DMS153 treated with DMSO at 0.1 percent for 48 hours (cell line): Measurements from ENCODE around the gene B4GALT7.
"Not testable (repeated sequence)": the region's sequence is repeated elsewhere in the genome, so short reads cannot be mapped to it uniquely, and the experiment has no call there.

ENCODE experiments used
- DNase-seq: peaks from one replicate; lab custom pipeline; 2025; ENCODE audit not compliant: unreplicated experiment; lab: John Stamatoyannopoulos, UW

The B4GALT7 gene, protein sequence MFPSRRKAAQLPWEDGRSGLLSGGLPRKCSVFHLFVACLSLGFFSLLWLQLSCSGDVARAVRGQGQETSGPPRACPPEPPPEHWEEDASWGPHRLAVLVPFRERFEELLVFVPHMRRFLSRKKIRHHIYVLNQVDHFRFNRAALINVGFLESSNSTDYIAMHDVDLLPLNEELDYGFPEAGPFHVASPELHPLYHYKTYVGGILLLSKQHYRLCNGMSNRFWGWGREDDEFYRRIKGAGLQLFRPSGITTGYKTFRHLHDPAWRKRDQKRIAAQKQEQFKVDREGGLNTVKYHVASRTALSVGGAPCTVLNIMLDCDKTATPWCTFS

DNA sequence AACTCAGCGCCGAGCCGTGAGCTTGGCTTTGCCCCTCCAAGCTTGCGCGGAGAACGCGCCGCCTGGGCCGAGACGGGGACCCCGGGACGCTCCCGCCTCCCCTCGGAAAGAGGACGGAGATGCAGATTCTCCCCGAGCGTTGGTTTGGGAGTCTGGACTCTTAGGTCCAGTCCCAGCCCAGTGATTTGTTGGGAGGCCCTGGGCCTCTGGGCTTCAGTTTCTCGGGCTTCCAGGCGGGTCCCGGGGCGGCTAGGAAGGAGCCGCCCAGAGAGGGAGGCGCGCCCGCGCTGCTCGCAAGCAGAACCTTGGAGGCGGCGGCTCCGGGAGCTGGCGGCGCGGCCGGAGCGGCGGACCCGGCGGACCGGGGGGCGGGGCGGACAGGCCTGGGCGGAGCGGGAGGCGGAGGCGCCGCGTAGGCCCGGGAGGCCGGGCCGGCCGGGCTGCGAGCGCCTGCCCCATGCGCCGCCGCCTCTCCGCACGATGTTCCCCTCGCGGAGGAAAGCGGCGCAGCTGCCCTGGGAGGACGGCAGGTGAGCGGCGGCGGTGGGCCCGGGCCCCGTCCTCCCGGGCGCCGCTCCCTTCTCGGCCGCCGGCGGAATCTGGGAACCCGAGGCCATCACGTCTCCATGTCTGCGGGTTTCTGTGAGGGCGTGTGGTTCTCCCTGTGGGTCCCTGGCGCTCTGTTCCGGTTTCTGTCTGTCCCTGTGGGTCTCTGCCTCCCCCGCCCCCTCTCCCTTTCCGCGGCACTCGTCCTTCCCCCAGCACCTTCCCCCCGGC lies at the start of gene B4GALT7:
B4GALT7 (plus strand) TSS at position 402 of the 777 bp plus-strand sequence; CDS start at position 481, 79 bp downstream.
- no peak for DNase-seq

DNA sequence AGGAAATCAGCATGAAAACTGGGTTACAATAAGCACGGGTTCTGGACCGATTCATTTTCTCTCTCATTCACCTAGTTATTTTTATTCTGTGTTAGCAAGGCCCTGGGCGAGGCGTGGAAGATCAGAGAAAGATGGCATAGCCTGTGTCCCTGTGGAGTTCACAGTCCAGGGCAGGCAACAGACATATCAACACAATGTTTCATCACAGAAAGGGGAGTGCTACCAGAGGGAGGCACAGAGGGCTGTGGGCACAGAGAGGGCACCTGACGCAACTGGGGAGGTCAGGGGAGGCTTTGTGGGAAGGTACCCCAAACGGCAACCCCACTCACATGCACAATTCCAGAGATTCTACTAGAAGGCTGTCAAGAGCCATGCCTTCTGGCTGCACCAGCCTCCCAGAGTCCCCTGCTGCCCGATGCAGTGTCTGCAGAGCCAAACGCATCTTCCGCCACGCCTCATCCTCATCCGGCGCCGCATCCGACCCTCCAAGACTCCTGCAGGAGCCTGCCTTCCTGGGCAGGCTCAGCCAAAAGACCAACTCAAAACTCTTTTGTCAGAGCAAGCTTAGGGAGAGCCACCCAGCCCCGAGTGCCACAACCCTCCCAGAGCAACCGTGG lies 47.0 kb upstream of the B4GALT7 start:
- no peak for DNase-seq

DNA sequence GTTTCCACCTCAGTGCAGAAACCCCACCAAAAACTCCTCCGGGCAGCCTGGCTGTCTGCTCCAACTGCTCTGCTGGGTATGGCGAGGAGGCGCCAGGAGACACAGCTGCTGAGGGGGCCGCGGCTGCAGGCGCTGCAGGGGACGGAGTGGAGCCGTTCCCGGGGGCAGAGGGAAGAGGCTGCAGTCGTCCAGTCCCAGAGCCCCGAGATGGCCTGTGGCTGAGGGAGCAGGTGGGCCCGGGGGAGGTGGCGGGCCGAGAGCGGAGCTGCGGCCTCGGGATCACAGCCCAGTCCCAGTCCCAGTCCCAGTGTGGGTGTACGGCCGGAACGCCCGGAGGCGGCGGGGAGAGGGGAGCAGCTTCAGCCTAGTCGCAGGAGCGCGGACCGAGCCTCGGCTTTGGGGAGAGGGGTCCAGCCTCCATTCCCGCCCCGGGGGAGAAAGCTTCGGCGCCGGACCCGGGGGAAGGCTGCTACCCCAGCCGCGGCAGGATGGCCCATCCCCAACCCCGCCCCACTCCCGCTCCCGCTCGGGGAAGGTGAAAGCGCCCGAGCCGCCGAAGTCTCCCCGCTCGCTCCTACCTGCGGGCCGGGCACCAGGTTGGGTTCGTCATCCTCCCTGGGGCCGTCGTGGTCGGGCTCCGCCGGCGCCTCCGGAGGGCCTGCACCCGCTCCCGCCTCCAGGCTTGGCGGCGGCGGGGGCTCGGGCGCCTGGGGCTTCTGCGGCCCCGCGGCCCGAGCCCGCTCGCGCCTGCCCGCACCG lies 46.1 kb upstream of the B4GALT7 start:
- DNase-seq = no peak

DNA sequence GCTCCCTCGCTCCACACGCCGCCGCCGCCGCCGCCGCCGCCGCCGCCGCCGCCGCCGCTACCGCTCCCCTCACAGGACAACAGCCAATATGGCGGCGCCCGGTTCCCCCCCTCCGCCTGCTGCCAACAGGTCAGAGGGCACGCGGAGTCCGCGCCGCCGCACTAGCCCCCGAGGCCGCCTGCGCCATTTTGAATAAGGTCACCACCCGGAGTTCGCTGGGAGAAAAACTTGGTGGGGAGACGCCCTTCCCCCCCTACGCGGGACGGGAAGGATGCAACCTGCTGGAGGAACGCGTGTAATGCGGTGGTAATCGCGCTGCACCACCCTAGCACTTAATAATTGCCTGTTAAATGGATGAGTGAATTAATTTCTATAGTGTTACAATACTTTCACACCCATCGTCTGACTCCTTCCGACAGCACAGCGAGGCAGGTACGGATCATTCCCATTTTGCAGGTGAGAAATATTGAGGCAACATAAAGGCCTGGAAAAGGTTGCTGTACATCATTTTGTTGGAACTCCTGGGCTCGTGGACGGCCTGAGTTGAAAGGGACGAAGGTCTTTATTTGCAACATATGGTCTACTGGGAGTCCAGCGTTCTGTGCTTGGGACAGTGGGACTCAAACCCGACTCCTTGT lies 45.3 kb upstream of the B4GALT7 start, which contains the start of gene FAM193B:
FAM193B (minus strand) TSS at position 90 of the 638 bp plus-strand sequence. CDS start 105 bp downstream, outside the sequence.
- DNase-seq = peak; percentile 48

DNA sequence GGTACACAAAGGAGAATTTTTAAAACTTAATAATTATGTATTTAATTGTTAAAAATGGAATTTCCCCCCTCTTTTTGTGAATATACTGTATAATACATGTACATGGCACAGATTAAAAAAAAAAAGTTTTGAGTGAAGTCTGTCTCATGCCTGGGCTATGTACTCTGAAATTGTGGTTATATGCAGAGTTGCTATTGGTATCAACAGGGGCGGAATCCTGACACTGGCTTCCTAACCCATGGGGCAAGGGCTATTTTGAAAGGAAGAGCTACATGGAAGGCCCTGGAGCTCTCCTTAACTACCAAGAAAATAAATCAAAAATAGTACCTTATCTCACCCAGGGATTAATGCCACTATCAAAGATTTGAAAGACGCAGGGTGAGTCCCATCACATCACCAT lies 44.7 kb upstream of the B4GALT7 start:
- no peak for DNase-seq

DNA sequence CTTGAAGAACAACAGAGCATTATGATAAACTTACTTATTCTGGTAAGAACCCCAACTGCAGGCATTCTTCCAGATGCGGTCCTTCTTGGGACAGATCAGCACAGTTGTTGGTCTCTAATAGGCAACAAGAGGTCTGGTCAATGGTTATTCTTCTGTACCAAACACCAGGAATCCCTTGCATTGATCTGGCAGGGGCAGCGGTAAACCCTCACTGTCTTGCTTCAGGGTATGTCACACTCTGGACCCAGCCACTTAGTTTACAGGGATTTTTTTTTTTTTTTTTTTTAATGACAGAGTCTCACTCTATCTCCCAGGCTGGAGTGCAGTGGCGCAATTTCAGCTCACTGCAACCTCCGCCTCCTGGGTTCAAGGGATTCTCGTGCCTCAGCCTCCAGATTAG lies 44.3 kb upstream of the B4GALT7 start:
- no peak for DNase-seq

DNA sequence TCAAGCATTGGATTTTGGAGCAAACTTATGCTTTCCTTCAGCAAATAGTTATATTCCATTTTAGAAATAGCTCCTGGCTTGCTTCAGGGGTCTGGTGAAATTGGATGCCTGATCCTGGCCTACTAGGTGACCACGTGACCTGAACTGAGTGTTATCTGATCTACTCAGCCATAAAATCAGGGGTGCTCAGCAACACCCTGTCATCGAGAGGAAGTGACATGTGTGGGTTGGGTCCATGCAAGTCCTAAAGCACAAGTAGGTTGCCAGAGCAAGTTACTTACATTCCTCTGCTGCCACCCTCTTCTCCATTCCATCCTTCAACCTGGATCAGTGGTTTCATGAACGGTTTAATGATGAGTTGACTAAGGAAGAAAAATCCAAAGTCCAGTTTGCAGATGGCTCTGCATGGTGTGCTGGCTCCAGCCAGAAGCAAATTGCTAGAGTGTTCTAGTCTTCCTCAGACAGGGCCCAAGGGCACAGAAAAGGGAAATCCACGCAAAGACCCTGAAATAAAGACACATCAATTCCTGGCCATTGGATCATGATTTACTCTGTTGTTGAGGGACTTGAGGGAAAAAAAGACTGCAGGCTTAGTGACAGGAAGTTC lies 42.8 kb upstream of the B4GALT7 start:
- DNase-seq = no peak

DNA sequence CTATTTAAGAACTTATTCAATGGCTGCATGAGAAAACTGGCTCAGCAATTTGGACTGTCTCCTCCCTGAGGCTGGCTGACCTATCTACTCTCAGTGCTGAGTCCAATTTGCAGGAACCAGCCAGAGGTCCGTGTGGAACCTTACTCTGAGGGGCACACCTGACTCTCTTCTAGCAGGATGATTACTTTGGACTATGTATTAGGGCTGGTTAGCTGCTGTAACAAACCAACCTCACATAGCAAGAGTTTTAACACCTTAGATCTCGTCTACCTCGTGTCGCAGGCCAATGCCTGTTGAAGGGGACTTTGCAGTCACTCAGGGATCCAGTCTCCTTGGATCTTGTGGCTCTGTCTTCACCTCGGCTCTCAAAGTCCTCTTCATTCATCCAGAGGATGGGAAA lies 42.1 kb upstream of the B4GALT7 start:
- DNase-seq = no peak

DNA sequence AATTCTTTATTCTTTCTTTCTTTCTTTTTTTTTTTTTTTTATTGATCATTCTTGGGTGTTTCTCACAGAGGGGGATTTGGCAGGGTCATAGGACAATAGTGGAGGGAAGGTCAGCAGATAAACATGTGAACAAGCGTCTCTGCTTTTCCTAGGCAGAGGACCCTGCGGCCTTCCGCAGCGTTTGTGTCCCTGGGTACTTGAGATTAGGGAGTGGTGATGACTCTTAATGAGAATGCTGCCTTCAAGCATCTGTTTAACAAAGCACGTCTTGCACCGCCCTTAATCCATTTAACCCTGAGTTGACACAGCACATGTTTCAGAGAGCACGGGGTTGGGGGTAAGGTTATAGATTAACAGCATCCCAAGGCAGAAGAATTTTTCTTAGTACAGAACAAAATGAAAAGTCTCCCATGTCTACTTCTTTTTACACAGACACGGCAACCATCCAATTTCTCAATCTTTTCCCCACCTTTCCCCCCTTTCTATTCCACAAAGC lies 40.4 kb upstream of the B4GALT7 start:
- not testable (repeated sequence) for DNase-seq

DNA sequence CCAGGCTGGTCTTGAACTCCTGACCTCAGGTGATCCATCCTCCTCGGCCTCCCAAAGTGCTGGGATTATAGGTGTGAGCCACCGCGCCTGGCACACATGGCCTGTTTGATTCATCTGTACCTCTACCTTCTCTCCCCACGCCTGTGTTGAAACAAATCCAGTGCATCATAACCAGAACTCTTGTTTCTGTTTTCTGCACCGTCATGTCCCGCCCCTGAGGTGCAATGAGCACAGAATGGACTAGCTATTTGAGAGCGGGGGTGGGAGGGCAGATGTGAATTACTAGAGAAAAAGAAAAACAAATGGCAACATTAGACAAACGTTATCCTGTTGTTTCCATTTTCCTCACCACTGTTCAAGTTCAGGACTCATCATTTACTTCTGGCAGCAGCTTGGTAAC lies 34.9 kb upstream of the B4GALT7 start:
- no peak for DNase-seq

DNA sequence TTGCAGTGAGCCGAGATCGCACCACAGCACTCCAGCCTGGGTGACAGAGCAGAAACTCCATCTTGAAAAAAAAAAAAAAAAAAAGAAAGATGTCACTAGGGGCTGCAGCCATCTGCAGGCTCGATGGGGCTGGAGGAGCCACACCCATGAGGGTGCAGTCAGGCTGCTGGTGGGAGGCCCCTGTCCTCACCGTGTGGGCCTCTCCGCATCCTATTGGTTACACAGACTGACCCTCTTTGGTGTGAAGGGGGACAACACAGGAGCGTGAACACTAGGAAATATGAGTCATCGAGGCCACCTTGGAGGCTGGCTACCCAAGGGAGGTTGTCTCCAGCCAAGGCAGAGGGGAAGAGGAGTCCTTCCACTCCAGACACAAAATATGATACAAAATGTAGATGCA lies 31.6 kb upstream of the B4GALT7 start:
- no peak for DNase-seq

DNA sequence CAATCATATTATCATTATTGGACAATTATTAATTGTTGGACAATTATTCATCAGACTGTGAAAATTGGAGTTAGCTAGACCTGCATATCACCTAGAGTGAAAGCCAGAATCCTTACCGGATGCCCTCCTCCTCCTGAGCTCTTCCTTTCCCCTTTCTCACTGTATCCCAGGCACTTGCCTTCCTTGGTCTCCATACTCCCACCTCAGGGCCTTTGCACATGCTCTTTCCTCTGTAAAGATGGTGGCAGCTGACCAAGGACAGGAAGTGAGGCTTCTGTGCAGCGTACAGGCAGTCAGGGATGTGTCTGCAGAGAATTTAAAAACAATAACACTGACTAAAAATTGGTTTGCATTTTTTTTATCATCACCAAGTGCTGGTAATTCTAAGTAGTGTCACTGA lies 30.0 kb upstream of the B4GALT7 start:
- DNase-seq = no peak

DNA sequence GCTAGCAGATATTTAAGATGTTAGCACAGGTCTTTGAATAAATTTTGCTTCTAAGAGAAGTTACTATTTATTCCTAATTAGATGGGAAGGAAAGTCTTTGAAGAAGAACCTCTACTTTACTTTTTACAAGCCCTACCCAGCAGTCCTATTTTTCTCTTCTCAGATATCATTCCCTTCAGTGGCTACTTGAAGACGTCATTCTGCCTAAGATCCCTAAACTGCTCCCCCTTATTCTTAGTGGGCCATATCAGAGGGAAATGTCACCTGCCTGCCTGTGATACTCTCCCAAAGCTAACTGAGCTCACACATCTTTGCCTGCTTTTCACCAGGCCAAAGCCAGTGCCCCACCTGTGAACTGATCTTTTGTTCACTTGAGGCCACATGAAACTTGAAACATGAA lies 24.4 kb upstream of the B4GALT7 start:
- no peak for DNase-seq

DNA sequence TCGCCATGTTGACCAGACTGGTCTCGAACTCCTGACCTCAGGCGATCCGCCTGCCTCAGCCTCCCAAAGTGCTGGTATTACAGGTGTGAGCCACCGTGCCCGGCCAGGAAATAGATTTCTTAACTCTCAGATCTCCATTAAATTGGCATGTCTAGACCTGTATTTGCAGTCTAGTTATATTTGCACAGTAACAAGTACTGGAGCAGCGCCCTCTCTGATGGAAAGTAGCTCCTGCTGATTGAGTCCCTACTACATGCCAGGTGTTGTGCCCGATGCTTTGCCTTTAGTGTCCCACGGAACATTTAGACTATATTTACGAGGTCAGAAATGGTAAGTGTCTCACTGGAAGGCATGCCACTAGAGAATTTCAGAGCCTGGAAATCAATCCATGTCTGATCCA lies 23.8 kb upstream of the B4GALT7 start:
- DNase-seq = no peak

DNA sequence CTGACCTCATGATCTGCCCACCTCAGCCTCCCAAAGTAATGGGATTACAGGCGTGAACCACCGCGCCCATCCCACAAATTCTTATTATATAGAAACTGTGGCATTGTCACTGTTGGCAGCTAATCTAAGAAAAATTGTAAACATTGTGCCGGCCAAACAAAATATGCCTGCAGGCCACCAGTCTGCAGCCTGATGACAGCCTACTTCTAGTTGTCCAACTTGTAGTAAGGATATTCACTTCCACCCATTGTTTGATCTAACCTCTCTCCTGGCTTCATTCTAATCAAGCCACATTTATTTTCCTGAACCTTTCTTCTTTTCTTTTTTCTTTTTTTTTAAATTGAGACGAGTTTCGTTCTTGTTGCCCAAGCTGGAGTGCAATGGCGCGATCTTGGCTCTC lies 21.6 kb upstream of the B4GALT7 start:
- no peak for DNase-seq

DNA sequence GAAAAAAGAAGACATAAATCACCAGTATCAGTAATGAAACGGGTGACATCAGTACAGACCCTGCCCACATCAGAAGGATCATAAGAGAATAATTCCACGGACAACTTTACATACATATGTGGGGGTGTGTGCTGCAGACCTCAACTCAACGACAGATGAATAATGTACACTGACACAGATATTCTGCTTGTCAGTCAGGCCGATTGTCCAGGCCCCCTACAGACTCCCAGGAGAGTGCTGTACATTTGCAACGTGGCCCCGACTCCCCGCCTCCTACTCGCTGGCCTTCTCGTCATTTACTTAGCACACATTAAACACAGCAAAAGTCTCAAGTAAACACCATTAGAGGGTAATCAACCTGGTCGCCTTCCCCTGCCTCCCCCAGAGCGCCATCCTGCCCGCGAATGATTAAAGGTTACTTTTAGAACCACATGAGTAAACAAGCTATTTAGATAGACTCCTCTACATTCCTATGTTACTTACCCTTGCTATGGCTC lies 11.5 kb upstream of the B4GALT7 start:
- DNase-seq = no peak

DNA sequence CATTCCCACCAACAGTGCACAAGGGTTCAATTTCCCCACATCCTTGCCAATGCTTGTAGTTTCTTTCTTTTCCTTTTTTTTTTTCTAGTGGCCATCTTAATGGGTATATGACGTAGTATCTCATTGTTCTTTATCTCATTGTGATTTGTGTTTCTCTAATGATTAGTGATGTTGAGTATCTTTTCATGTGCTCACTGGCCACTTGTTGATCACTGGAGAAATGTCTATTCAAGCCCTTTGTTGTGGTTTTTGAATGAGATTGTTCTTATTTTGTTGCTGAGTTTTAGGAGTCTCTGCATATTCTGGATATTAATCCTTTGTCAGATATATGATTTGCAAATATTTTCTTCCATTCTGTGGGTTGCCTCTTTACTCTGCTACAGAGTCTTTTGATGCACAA lies 9.5 kb upstream of the B4GALT7 start:
- DNase-seq = no peak

DNA sequence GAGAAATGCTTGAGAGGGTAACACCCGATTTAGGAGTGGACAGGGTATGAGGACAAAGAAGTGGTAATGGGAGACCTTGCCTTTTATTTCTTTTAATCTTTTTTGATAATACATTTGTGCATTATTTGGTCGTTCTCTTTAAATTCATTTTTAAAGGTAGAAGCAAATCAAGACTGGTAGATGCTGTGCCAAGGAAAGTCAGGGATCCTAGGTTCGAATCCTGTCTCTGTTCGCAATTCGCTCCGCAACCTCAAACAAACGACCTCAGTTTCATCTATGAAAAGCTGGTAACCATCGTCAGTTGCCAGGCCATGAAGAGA lies 8.3 kb upstream of the B4GALT7 start:
- no peak for DNase-seq

DNA sequence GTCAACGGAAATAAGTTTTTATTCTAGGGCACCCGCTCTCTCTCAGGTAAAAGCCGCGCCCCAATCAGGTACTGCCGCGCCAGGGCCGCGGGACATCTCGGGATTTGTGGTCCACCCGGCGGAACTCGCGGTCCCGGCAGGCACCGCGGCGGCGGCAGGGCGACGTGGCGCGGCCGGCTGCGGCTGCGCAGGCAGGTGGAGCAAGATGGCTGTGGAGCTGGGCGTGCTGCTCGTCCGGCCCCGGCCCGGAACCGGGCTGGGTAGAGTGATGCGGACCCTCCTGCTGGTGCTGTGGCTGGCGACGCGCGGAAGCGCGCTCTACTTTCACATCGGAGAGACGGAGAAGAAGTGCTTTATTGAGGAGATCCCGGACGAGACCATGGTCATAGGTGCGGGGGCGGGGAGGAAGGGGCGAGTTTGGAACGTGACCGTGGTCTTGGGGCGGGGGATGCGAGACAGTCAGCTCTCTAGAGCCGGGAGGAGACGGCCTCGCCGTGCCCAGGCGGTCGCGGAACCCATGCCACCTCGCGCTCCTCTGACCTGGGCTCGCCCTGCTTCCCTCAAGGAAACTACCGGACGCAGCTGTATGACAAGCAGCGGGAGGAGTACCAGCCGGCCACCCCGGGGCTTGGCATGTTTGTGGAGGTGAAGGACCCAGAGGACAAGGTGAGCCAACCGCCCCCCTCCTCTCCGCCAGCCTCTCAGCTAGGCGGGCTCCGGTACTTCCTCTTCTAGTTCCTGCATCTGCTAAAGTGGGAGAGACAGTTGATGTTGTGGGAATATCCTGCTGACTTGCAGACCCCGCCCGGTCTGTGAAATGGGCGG lies 7.7 kb upstream of the B4GALT7 start, which contains the start of gene TMED9:
TMED9 (plus strand) TSS at position 194 of the 825 bp plus-strand sequence; CDS start at position 206, 12 bp downstream.
- peak; percentile 39 for DNase-seq
